MV-4-11 (cell line): ENCODE results near the gene DUSP10.

Source experiments
- DNase-seq: peaks from one replicate; lab custom pipeline; 2025; lab: John Stamatoyannopoulos, UW

The DUSP10 gene

DNA sequence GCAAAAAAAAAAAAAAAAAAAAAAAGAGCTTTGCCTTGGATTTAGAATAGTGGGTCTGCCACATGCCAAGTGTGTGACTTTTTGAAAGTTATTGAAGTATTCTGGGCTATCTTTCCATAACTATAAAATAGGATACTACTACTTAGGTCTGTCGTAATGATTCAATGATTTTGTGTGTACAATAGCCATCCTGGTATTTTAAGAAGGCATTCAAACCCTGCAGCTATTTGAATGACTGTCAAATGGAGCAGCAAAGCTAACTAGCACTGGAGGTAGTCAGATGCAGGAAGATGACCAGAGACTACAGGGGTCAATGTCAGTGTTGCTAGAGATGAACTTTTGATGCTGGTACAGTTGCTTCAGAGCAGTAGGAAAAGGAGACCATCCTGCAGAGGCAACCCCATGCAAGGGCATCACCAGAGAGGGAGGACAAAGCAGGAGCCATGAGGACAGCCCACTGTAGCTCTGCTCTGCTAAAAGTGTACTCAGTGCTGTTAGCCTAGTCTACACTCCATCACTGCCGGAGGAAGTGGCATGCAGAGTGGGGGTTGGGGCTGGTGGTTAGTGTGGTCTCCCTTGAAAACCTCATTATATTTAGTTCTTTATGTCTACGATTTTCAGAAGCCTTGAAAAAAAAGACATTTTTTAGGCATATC lies 29.0 kb downstream of the DUSP10 start:
- DNase-seq: peak; percentile 90

DNA sequence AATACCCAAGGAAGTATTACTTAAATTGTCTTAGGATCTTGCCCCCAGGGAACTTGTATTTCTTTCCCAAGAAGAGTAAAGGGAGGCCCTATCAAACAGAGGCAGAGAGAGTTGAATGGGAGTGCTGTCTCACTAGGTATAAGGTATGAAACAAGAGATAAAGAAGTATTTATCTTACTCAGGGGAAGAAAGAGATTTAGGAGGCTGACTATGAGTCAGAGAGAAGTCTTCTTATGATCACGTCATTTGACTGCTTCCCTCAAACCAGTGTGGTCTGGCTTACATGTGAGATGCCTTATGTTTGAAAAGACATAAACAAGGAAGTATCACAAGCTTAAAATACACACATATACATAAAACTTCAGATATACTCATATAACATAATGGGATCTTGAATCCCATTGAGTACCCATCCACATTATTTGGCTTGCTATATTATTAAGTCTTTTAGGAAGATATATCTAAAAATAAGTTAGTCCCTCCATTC lies 29.6 kb downstream of the DUSP10 start:
- peak; percentile 95 for DNase-seq

GRCh38 chr1:221711656-221712055 lies 30.2 kb downstream of the DUSP10 start:
- no peak for DNase-seq

- peak; percentile 34 for DNase-seq
Observed at GRCh38 chr1:221711063-221711577, 30.8 kb downstream of the DUSP10 start.

- no peak for DNase-seq
Observed at GRCh38 chr1:221709854-221710253, 32.0 kb downstream of the DUSP10 start.

GRCh38 chr1:221708987-221709386 lies 32.9 kb downstream of the DUSP10 start:
- peak; percentile 75 for DNase-seq

GRCh38 chr1:221708076-221708571 lies 33.8 kb downstream of the DUSP10 start:
- peak; percentile 100 for DNase-seq

GRCh38 chr1:221706876-221707582 lies 34.9 kb downstream of the DUSP10 start:
- DNase-seq: peak; percentile 40

DNA sequence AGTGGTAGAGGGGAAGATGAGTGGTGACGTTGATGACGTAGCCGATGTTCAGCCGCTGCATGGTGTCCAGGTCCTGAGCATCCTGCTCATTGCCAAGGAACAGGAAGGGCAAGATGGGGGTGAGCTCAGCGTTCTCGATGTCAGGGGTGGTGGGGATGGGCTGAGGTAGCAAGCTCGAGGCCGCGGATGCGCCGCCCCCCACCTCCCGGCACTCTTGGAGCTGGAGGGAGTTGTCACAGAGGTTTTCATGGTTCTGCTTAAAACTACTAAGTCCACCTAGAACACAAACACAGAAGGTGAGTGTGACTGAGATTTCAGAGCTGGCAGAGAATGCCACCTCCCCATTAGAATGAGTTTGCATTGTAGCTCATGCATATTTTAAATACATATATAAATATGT lies 35.7 kb downstream of the DUSP10 start:
- no peak for DNase-seq

GRCh38 chr1:221704306-221704705 lies 37.6 kb downstream of the DUSP10 start:
- peak; percentile 78 for DNase-seq

DNA sequence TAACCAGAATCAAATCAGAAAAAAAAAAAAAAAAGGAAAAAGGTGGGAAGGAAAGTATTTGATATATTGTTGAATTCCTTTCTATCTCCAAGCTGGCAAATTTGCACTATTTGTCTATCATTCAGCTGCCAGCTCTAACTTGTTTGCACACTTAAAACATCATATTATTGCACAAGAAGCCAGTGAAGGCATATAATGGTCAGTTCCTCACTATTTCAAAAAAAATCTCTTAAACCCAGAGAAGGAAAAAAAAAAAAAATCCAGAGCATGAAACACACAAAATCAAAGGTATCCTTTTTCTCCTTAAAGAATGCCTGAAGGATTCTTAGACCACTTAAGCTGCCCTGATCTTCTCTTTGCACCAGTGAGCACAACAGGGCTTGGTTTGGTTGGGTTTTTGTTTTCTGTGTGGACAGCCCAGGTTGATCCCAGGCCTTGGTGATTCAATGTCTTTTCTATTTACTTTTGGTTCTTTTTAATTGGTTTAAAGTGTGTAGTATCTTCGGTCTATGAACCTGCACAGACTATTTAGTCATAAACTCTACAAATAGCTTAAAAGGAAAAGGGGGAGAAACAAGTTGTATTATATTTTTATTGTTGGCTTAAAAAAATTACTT lies 40.2 kb downstream of the DUSP10 start:
- DNase-seq: peak; percentile 14

- no peak for DNase-seq
Observed at GRCh38 chr1:221700948-221701347, 40.9 kb downstream of the DUSP10 start.

DNA sequence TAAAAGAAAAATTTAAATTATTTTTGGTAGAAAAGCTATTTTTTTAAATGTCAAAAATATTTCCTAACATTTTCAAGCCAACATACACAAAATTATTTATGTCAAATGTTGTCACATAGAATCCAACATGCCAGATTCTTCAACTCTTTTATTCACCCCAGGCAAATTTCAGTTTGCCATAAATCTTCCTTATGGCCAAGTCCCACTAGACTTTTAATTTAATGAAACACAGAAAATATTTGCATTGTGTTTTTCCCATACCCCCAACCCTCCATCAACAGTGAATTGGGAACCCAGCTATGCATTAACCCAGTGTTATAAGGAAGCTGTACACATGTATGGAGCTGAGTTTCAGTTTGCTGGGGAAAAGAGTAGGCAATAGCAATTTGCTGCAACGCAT lies 41.4 kb downstream of the DUSP10 start:
- no peak for DNase-seq

DNA sequence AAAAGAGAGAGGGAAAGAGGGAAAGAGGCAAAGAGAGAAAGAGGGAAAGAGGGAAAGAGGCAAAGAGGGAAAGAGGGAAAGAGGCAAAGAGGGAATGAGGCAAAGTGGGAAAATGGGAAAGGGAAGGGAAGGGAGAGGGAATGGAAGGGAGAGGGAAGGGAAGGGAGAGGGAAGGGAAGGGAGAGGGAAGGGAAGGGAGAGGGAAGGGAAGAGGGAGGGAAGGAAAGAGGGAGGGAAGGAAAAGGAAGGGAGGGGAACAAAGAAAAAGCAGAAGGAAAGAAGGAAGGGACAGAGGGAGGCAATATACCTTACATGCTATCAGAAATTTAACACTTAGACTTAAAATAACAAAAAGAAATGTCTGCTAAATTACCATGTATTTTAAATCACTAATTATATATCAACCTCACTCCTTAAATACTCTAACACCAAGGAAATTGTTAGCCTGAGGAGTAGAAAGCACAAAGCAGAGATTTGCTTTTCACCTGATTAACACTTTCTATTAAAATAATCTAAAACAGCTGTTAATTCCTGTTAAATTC lies 41.8 kb downstream of the DUSP10 start:
- DNase-seq: no peak

DNA sequence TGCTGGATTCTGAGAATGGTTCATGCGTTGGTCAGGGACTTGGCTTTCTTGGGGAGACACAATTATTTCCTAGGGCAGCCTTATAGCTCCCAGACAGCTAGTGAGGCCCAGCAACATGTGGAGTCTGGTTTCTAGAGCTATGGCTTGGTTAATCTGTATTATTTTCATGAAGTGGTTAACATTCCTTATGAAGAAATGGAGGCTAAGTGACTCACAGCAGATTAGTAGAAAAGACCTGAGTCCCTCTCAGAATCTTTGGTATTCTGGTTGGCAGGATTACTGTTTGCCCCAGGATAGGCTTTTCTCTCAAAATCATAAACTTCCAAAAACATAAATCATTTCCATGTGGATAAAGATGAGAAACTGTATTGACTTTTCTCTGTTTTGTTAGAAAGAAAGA lies 42.3 kb downstream of the DUSP10 start:
- peak; percentile 42 for DNase-seq

- peak; percentile 94 for DNase-seq
Observed at GRCh38 chr1:221698579-221699349, 43.1 kb downstream of the DUSP10 start.

DNA sequence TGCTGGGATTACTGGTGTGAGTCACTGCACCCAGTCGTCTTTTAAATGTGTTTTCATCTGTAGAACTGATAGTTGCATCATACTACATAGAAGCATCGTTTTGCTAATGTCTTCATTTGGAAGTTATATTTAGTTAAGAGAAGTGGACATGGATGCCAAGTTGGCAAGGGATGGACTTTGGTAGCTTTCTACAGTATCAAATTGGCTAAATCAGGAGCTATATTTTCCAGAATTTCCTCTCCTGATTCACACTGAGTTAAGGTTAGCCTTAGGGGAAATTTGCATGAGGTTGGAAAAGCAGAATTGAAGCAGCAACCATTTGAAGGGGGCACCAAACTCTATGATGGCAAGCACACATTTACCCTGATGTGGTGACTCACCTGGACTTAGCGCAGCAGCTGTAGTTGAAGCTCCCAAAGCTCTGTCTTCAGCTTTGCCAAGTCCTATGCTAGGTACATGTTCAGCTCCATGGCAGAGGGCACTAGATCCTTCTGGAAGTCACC lies 43.9 kb downstream of the DUSP10 start:
- peak; percentile 90 for DNase-seq

- DNase-seq: peak; percentile 63
Observed at GRCh38 chr1:221696718-221697461, 45.0 kb downstream of the DUSP10 start.

DNA sequence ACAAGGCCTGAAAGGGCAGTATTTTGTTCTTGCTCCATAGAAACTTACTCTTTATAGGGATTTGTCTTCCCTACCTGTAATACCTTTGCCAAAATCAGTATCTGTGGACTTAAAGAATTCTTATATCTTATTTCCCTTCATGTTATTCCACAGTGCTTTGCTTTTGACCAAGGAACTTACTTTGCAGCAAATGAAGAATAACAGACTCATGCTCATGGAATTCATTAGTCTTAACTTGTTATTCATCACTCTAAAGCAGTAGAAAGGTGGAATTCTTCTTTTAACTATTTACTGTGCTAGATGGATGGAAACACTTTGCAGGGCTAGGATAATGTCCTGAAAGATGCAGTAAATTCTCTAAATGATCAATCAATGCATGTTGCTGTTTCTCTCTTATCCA lies 45.9 kb downstream of the DUSP10 start:
- DNase-seq: no peak

- no peak for DNase-seq
Observed at GRCh38 chr1:221695301-221695700, 46.6 kb downstream of the DUSP10 start.

- no peak for DNase-seq
Observed at GRCh38 chr1:221694109-221694508, 47.8 kb downstream of the DUSP10 start.
